ENCODE measurements around the gene COX4I1.

GRCh38 chr16:85819771-85820170 lies 20.3 kb downstream of the COX4I1 start:
- no peak for TF ChIP-seq CTCF (IDR thresholded peaks at IDR 0.05; ENCODE audit: insufficient read depth, low read depth, low read length)
- no peak for TF ChIP-seq EZH2 (IDR thresholded peaks at IDR 0.05; ENCODE audit: insufficient read depth, low read length)

All from astrocyte (in vitro differentiated cells and primary cell).